RWPE1 (cell line): ENCODE results near the gene TOMM40L.
"Not testable (repeated sequence)": the region's sequence is repeated elsewhere in the genome, so short reads cannot be mapped to it uniquely, and the experiment has no call there.

ENCODE experiments used
- CTCF ChIA-PET: fragments of 350-600 bp; sonication (Branson Sonifier 250); formaldehyde crosslinking; extraction: SDS; loops from one replicate; lab custom pipeline; 2021; lab: Yijun Ruan, JAX
- POLR2A ChIA-PET: fragments of 400-600 bp; formaldehyde crosslinking; extraction: SDS; loops from one replicate; lab custom pipeline; 2020; ENCODE audit warnings: antibody characterized with exemption; ENCODE audit not compliant: low non-redundant PET; lab: Yijun Ruan, JAX
- DNase-seq: peaks from one replicate; pipeline ENCODE4 v3.0.0; 2012; ENCODE audit warnings: low spot score
- H3K27ac ChIP-seq: fragments of 450-650 bp; 2 replicates; pipeline ENCODE4 v1.5.1; 2017
- CTCF ChIP-seq: fragments of 450-650 bp; conservative IDR thresholded peaks from 2 replicates; pipeline ENCODE4 v1.5.1; 2017; ENCODE audit warnings: low read depth, mild to moderate bottlenecking

TOMM40L gene

DNA sequence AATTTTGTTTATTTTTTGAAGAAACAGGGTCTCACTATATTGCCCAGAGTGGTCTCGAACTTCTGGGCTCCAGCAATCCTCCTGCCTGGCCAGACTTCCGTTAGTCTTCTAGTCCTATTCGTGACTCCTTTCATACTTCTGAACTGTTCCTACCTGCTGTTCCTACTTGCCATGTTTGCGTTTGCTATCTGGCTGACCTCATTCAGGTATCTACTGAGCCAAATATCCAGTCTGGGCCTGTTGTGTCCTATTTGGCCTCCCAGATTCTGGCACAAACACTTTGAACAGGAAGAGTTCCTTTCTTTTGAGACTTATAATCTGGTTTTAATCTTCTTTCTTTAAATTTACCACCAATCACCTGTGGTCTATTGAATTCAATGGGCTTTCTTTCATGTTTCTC lies 19.0 kb downstream of the TOMM40L start:
- POLR2A ChIA-PET = no interaction called here
- CTCF ChIA-PET = no interaction called here

GRCh38 chr1:161250100-161250499 lies 24.2 kb downstream of the TOMM40L start:
- CTCF ChIA-PET = interaction anchor here (0.6 kb wide), 1 partner anchor 13 kb away, joined by 7 read pairs; no protein-coding TSS in a partner anchor
- DNase-seq, H3K27ac ChIP-seq, POLR2A ChIA-PET: not testable (repeated sequence)

More for the DNA sequence above, 19.0 kb downstream of the TOMM40L start:
- H3K27ac ChIP-seq = peak overlapping the region; percentile 65
- peak; percentile 42 for DNase-seq
- TF ChIP-seq CTCF = no peak

- TF ChIP-seq CTCF = no peak
- DNase-seq = no peak
- H3K27ac ChIP-seq = no peak overlapping the region
- CTCF ChIA-PET = no interaction called here
- POLR2A ChIA-PET = no interaction called here
Measured at GRCh38 chr1:161250829-161251228, 25.0 kb downstream of the TOMM40L start.

GRCh38 chr1:161251579-161251978 lies 25.7 kb downstream of the TOMM40L start:
- no peak overlapping the region for H3K27ac ChIP-seq
- no peak for DNase-seq
- ChIA-PET POLR2A (no interaction called here), CTCF (interaction anchor here (0.6 kb wide), 1 partner anchor 261 kb away, joined by 4 read pairs; no protein-coding TSS in a partner anchor)
- no peak for TF ChIP-seq CTCF

DNA sequence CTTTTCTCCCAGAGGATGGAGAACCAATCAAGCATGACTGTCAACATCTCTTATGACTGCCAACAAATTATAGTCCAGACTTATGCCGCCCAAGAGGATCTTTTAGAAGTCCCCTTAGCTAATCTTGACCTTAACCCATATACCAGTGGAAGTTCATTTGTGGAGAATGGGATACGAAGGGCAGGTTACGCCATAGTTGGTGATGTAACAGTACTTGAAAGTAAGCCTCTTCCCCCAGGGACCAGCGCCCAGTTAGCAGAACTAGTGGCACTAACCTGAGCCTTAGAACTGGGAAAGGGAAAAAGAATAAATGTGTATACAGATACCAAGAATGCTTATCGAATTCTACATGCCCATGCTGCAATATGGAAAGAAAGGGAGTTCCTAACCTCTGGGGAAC lies 29.4 kb downstream of the TOMM40L start:
- DNase-seq, POLR2A ChIA-PET, H3K27ac ChIP-seq, CTCF ChIA-PET: not testable (repeated sequence)

- POLR2A ChIA-PET, DNase-seq, CTCF ChIA-PET, H3K27ac ChIP-seq: not testable (repeated sequence)
Measured at GRCh38 chr1:161255955-161256520, 30.2 kb downstream of the TOMM40L start.

- CTCF ChIA-PET, H3K27ac ChIP-seq, DNase-seq: not testable (repeated sequence)
- POLR2A ChIA-PET = interaction anchor here (0.6 kb wide), 1 partner anchor 769 kb away, joined by 3 read pairs; no protein-coding TSS in a partner anchor
Measured at GRCh38 chr1:161257109-161257508, 31.2 kb downstream of the TOMM40L start.

DNA sequence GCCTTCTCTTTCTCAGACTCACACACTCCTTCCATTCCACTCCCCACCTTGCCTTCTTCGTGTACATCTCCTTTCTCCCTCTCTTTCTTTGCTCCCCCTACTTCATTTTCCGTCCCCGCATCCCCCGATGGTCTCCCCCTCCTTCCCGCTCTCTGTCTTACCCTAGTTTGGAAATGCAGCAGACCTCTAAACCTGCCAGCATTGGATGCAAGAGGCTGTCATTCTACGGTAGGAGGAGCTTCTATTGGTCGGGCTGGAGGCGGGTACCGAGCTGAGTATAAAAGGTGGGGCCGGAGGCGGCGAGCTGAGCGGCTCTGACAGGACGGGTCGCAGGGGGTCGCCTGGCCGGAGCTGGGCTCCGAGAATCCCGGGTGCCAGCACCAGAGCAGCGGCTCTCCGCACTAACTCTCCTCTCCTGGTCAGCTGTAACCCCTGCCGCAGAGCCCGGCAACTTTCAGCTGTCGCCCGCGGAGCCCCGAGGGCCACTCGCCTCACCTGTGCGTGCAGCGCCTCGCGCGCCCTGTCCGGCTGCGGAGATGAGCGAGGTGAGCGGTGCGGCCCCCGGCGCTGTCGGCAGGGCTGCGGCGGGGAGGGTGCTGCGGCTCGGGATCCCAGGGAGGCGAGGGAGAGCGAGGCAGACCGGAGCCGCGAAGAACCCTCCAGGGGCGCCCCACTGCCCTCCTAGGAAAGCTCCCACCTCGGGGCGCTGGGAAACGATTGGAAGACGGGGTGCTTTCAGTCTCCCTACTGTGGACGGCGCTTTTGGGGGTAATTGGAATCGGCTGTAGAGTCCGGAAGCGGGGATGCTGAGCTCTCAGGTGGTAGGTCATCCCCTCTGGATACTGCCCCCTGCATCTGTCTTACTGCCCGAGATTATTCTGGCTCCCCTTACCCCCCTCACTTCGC lies 32.8 kb downstream of the TOMM40L start, which contains the start of gene PCP4L1:
Gene PCP4L1 (plus strand): TSS at position 307 of the 906 bp plus-strand sequence. CDS start 230 bp downstream, at position 537.
- H3K27ac ChIP-seq = no peak within 1 kb of the TSS
- POLR2A ChIA-PET = no interaction called here
- no peak for TF ChIP-seq CTCF
- CTCF ChIA-PET = interaction anchor here (1.2 kb wide), 1 partner anchor 32 kb away, joined by 3 read pairs; no protein-coding TSS in a partner anchor
- peak; percentile 51 for DNase-seq
